Testis (tissue), 3 donors: ENCODE data around the gene LAMA5. TPM values are rescaled to one million over a fixed set of nuclear protein-coding genes. Genes with fewer than 3 reads are reported as not detected.

Experiments
- DNase-seq: peaks from one replicate; pipeline ENCODE4 v3.0.0-alpha.2; 2019
- H3K27ac ChIP-seq, 2 donors: fragments of 200-600 bp; sonication (generic); one replicate each; pipeline ENCODE4 v1.5.1; 2019
- H3K27me3 ChIP-seq: fragments of 200-600 bp; sonication (generic); one replicate; pipeline ENCODE4 v1.5.1; 2019
- H3K36me3 ChIP-seq: fragments of 200-600 bp; sonication (generic); one replicate; pipeline ENCODE4 v1.5.1; 2017; ENCODE audit warnings: low read depth; ENCODE audit errors: missing control alignments
- H3K4me1 ChIP-seq: fragments of 200-600 bp; sonication (generic); one replicate; pipeline ENCODE4 v1.5.1; 2019
- H3K4me3 ChIP-seq, 2 donors: fragments of 200-600 bp; sonication (generic); one replicate each; pipeline ENCODE4 v1.5.1; 2017 to 2019
- H3K9me3 ChIP-seq: fragments of 200-600 bp; sonication (generic); one replicate; pipeline ENCODE4 v1.5.1; 2017
- CTCF ChIP-seq, 3 experiments: fragments of 450-650 bp in 2 of 3; fragments of 200-600 bp in 1 of 3; sonication (generic) in 1 of 3; IDR thresholded peaks; one replicate each; pipeline ENCODE4 v1.5.1; 2016 to 2019; ENCODE audit warnings: antibody characterized with exemption in 3 of 3, mild to moderate bottlenecking in 2 of 3, moderate library complexity in 1 of 3
- POLR2A ChIP-seq: fragments of 450-650 bp; IDR thresholded peaks from one replicate; pipeline ENCODE4 v1.6.1; 2017; ENCODE audit warnings: antibody characterized with exemption, mild to moderate bottlenecking, moderate library complexity
- WGBS, 2 donors: methylation state at CpG; one replicate each; pipeline ENCODE4 v1.1.5; 2018; 5-methylcytosine and 5-hydroxymethylcytosine counted together
- intact Hi-C: fragments of 100-400 bp; cut with DNase I; formaldehyde crosslinking; loops from one replicate; pipeline ENCODE4 v1.15.1; 2023; ENCODE audit warnings: low total_unique reads
- polyA plus RNA-seq: library from polyadenylated mRNA; stranded (reverse); fragments of 350-450 nt; fragmentation: Illumina TruSeq; extraction: RNeasy Lipid Tissue Mini Kit (QIAGEN cat#74804); gene quantifications from one replicate; pipeline ENCODE4 v1.2.3, GENCODE V29; 2014; ENCODE audit warnings: low read depth, low replicate concordance; ENCODE audit not compliant: insufficient read depth
- total RNA-seq, 2 donors: library from RNA; depleted of rRNA; stranded (reverse); fragments of >200 nt; gene quantifications; one replicate each; pipeline ENCODE4 v1.2.3, GENCODE V29; 2016

Gene LAMA5
- total and polyA plus RNA-seq, 3 donors from 2014 or later: 33.2 to 144 (median 121) TPM

- Histone ChIP-seq H3K9me3 (no peaks in the 10 kb centered on the region), H3K27ac (no peak overlapping the region), H3K36me3 (no peaks in the 10 kb centered on the region), H3K4me1 (peaks cover 71% of the 10 kb centered on the region), H3K27me3 (no peaks in the 10 kb centered on the region), H3K4me3 (no peak overlapping the region)
- DNase-seq: no peak
- intact Hi-C loops: no loop called here
- TF ChIP-seq CTCF (IDR thresholded peaks at IDR 0.05) (no peak), POLR2A (no peak)
- 92 to 93% methylated on average over 3 to 8 of the region's 8 CpGs for WGBS, 2 donors
Measured at GRCh38 chr20:62371588-62372041, 4.5 kb upstream of the LAMA5 start.

DNA sequence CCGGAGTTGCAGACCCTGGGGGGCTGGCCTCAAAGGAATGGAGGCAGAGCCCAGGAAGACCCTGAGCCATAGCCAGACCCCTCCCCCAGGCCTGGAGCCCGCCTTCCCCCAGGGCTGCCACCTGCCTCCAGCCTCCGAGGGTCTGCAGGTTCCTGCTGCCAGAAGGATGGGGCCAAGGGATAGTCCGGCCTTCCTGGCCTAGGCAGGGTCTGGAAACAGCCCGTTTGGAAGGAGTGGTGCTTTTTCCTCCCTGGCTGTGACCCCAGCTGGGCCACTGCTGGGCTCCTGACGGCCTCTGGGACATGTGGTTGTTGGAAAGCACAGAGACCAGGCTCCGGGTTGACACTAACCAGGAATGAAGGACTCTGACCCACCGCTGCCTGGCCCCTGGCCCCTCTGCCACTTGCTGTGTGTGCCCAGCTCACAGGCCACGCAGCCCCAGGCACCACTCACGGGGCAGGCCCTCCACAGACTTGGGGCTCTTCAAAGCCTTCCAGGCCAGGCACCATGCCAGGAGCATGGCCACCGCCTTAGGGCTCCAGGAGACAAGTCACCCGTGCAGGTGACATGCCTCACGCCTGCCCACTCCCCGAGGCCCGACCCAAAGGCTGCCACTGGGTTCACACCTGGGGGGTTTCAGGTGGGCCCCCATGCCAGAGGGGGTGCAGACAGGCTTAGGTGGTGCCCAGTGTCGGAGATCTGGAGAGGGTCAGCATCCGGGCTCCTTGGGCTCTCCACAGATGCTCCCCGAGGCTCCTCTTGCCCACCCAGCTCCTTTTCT is 3.9 kb upstream of the LAMA5 start:
- peaks cover 71% of the 10 kb centered on the region for H3K4me1 ChIP-seq

GRCh38 chr20:62370115-62370806 is 3.1 kb upstream of the LAMA5 start:
- Histone ChIP-seq H3K9me3 (no peaks in the 10 kb centered on the region), H3K27me3 (no peaks in the 10 kb centered on the region), H3K4me3 (no peak overlapping the region), H3K27ac (no peak overlapping the region), H3K4me1 (peaks cover 71% of the 10 kb centered on the region), H3K36me3 (no peaks in the 10 kb centered on the region)
- 30 to 47% methylated on average over 2 to 19 of the region's 19 CpGs for WGBS, 2 donors
- intact Hi-C loops: no loop called here
- no peak for DNase-seq
- TF ChIP-seq POLR2A: no peak
- TF ChIP-seq CTCF (IDR thresholded peaks at IDR 0.05): no peak

More for the DNA sequence above, 3.9 kb upstream of the LAMA5 start:
- DNase-seq: no peak
- no peak overlapping the region for H3K27ac ChIP-seq
- intact Hi-C loops: no loop called here
- no peaks in the 10 kb centered on the region for H3K36me3 ChIP-seq
- 76 to 81% methylated on average over 3 to 18 of the region's 18 CpGs for WGBS, 2 donors
- H3K4me3 ChIP-seq: no peak overlapping the region
- no peaks in the 10 kb centered on the region for H3K27me3 ChIP-seq
- no peak for TF ChIP-seq POLR2A
- no peak for TF ChIP-seq CTCF (IDR thresholded peaks at IDR 0.05)
- no peaks in the 10 kb centered on the region for H3K9me3 ChIP-seq

- WGBS, 2 donors: 72% methylated on average over 4 of the region's 4 CpGs; no CpG with 5 or more reads in 1 of the 2 donors
- intact Hi-C loops: no loop called here
- no peak for DNase-seq
- no peaks in the 10 kb centered on the region for H3K9me3 ChIP-seq
- TF ChIP-seq CTCF (IDR thresholded peaks at IDR 0.05) (no peak), POLR2A (no peak)
- no peak overlapping the region for H3K27ac ChIP-seq
- H3K4me3 ChIP-seq: no peak overlapping the region
- peaks cover 69% of the 10 kb centered on the region for H3K4me1 ChIP-seq
- no peaks in the 10 kb centered on the region for H3K27me3 ChIP-seq
- H3K36me3 ChIP-seq: no peaks in the 10 kb centered on the region
Measured at GRCh38 chr20:62369815-62370114, 2.7 kb upstream of the LAMA5 start.
